HUES6 (cell line): ENCODE results near the gene MSI2.

Source experiments
- H3K27ac ChIP-seq: 2 replicates; pipeline ENCODE4 v1.7.0; 2013; ENCODE audit warnings: low read depth, mild to moderate bottlenecking, low read length, inconsistent platforms
- H3K27me3 ChIP-seq: 2 replicates; pipeline ENCODE4 v1.6.1; 2013; ENCODE audit warnings: low read length; ENCODE audit not compliant: control insufficient read depth, insufficient read depth
- H3K36me3 ChIP-seq: 2 replicates; pipeline ENCODE4 v1.6.1; 2013; ENCODE audit warnings: low read length; ENCODE audit not compliant: control insufficient read depth, insufficient read depth
- H3K4me1 ChIP-seq: 2 replicates; pipeline ENCODE4 v1.6.1; 2013; ENCODE audit warnings: low read length; ENCODE audit not compliant: control insufficient read depth, insufficient read depth
- H3K4me3 ChIP-seq: 2 replicates; pipeline ENCODE4 v1.5.1; 2013; ENCODE audit warnings: low read depth, low read length
- H3K9ac ChIP-seq: one replicate; pipeline ENCODE4 v1.6.1; 2013; ENCODE audit warnings: mild to moderate bottlenecking, low read length
- H3K9me3 ChIP-seq: 2 replicates; pipeline ENCODE4 v1.6.1; 2013; ENCODE audit warnings: low read depth, low read length; ENCODE audit not compliant: control insufficient read depth, insufficient read depth

MSI2 gene

DNA sequence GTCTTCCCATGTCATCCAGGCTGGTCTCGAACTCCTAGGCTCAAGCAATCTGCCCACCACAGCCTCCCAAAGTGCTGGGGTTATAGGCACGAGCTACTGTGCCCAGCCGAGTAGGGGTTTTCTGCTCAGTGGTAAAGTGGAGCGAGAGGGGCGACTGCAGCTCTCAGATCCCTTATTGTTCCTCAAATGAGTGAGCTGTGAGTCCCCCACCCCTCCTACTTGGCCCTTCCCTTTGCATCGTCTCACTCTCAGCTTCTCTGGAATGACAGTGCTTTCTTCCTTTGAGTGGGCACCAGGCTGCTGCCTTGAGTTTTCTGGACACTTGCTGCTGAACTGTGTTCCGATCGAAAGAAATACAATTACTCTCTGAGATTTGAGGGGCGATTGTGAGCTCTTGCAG, 63.5 kb downstream of the MSI2 start:
- Histone ChIP-seq H3K27me3 (no peaks in the 10 kb centered on the region), H3K4me1 (peaks cover 25% of the 10 kb centered on the region), H3K36me3 (peaks cover 7% of the 10 kb centered on the region), H3K4me3 (no peak overlapping the region), H3K9me3 (no peaks in the 10 kb centered on the region), H3K9ac (no peak overlapping the region), H3K27ac (no peak overlapping the region)

DNA sequence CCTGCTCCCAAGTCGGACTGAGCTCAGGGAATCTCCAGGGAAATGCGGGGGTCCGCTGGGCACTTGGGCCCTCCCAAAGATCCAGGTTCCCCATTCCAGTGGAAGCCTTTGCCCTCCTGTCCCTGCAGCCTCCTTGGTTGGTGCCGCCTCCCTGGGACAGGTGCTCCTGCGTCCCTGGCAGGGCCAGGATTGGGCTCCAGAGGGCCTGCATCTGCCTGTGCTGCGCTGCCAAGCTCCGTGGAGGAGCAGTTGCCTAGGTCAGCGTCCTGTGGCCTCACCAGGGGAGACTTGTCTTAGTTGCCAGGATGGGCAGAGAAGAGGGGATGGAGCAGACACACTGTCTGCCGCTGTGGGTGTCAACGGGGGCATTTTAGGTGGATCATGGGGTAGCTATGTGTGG, 67.1 kb downstream of the MSI2 start:
- Histone ChIP-seq H3K9ac (no peak overlapping the region), H3K27me3 (no peaks in the 10 kb centered on the region), H3K9me3 (no peaks in the 10 kb centered on the region), H3K27ac (no peak overlapping the region), H3K4me3 (no peak overlapping the region), H3K4me1 (peaks cover 16% of the 10 kb centered on the region), H3K36me3 (peaks cover 11% of the 10 kb centered on the region)

DNA sequence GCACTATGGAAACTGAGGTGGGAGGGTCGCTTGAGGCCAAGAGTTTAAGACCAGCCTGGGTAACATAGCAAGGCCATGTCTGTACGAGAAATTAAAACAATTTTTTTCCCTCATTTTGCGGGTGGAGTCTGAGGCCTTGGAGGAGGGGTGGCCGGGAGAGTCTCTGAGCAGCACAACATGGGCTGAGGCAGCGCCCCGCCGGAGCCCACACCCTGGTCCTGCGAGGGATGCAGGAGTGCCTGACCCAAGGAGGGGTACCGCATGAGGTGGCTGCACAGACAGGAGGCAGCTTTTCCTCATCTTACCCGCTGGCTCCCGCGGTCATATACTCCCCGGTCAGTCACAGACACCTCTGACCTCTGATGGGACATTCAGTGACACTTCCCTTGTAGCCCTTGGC, 67.7 kb downstream of the MSI2 start:
- H3K36me3 ChIP-seq: peaks cover 11% of the 10 kb centered on the region

DNA sequence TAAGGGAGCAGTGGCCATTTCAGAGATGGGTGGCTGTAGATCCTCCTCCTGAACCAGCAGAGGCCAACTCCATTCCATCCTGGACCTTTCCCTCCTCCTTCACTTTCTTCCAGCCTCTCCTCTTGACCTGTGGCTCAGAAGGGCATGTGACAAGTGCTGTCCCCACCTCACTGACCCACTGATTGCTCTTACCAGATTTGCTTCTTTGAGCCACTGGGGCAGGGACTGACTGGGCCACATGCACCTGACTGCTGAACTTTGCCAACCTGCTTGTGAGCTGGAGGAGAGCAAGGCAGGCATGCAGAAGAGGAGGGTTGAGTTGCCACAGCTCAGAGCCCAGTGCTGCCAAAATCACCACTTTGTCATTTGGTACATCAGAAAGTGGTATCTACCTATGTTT, 68.3 kb downstream of the MSI2 start:
- H3K27me3 ChIP-seq: no peaks in the 10 kb centered on the region
- H3K4me3 ChIP-seq: no peak overlapping the region
- no peaks in the 10 kb centered on the region for H3K9me3 ChIP-seq
- H3K36me3 ChIP-seq: peaks cover 11% of the 10 kb centered on the region
- peaks cover 16% of the 10 kb centered on the region for H3K4me1 ChIP-seq
- H3K27ac ChIP-seq: no peak overlapping the region
- no peak overlapping the region for H3K9ac ChIP-seq

More for the DNA sequence above, 67.7 kb downstream of the MSI2 start:
- H3K4me1 ChIP-seq: peaks cover 16% of the 10 kb centered on the region
- H3K9ac ChIP-seq: no peak overlapping the region
- no peak overlapping the region for H3K4me3 ChIP-seq
- no peak overlapping the region for H3K27ac ChIP-seq
- H3K27me3 ChIP-seq: no peaks in the 10 kb centered on the region
- no peaks in the 10 kb centered on the region for H3K9me3 ChIP-seq

DNA sequence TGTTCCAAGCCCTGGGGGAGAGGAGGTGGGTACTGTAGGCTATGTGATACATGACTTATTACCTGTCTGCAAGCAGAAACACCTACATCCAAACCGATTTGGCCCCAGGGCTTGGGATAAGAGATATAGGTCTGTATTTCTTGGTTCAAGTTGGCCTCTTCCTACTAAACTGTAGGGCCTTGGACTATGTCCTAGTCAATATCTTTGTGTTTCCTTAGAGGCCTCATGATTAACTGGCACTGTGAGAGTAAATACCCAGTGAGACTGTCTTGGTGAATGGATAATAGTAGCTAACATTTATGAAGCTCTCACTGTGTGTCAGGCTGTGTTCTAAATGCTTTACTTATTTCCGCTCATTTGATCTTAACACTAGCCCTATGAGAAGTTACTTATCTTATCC, 70.0 kb downstream of the MSI2 start:
- Histone ChIP-seq H3K36me3 (peaks cover 11% of the 10 kb centered on the region), H3K27me3 (no peaks in the 10 kb centered on the region), H3K4me1 (peaks cover 1% of the 10 kb centered on the region), H3K9me3 (no peaks in the 10 kb centered on the region), H3K4me3 (no peak overlapping the region), H3K9ac (no peak overlapping the region), H3K27ac (no peak overlapping the region)

DNA sequence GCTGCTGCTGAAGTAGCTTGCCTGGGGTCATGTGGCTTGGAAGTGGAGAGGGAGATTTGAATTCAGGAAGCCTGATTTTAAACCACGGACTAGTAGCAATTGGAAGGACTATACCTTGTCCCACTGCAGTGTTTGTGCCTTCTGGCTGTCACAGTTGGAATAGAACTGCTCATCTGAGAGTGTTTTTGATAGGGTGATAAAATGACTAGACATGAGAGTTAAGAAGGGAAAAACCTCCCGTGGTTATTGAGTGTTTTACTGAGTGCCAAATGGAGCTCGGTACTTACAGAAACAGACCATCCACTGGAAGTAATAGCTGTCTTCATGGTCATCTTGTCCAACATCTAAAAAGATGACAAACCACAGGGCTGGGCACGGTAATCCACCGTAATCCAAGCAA, 70.4 kb downstream of the MSI2 start:
- no peak overlapping the region for H3K4me3 ChIP-seq
- no peak overlapping the region for H3K9ac ChIP-seq
- H3K9me3 ChIP-seq: no peaks in the 10 kb centered on the region
- H3K27ac ChIP-seq: no peak overlapping the region
- no peaks in the 10 kb centered on the region; the same call in 1 of the 2 replicates for H3K4me1 ChIP-seq
- no peaks in the 10 kb centered on the region for H3K27me3 ChIP-seq
- H3K36me3 ChIP-seq: peaks cover 11% of the 10 kb centered on the region

DNA sequence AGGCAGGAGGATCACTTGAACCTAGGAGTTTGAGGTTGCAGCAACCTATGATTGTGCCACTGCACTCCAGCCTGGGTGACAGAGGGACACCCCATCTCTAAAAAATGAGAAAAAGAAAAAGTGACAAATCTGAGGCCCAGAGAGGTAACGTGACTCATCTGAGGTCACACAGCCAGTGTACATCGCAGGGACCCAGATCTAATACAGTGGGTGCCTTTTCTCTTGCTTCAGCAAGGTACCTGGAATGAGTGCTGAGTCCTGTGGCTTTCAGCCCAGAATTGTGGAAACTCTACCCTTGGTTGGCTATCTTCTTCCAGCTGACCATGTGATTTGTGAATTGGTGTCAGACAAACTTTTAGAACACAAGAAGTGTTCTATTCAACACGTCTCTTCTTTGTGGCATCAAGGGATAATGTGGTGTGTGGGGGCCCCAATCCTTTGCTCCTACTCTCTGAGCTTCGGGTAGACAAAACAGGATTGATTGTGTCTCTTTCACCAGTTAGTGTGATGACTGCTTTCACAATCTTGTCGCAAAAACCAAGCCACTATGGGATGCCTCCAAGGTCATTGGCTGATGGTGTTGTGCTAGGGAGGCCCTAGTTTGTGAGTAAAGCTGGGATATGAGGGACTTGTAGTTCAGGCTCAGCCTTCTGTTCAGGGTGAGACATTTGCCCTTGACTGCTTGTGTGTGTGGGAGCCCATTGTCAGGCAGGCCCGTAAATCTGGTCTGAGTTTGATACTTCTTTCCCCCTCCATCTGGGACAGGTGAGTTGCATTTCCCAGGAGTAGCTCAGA, 71.0 kb downstream of the MSI2 start:
- Histone ChIP-seq H3K9ac (no peak overlapping the region), H3K27me3 (no peaks in the 10 kb centered on the region), H3K36me3 (peaks cover 11% of the 10 kb centered on the region), H3K4me3 (no peak overlapping the region), H3K27ac (no peak overlapping the region), H3K9me3 (no peaks in the 10 kb centered on the region), H3K4me1 (no peaks in the 10 kb centered on the region; the same call in 1 of the 2 replicates)

DNA sequence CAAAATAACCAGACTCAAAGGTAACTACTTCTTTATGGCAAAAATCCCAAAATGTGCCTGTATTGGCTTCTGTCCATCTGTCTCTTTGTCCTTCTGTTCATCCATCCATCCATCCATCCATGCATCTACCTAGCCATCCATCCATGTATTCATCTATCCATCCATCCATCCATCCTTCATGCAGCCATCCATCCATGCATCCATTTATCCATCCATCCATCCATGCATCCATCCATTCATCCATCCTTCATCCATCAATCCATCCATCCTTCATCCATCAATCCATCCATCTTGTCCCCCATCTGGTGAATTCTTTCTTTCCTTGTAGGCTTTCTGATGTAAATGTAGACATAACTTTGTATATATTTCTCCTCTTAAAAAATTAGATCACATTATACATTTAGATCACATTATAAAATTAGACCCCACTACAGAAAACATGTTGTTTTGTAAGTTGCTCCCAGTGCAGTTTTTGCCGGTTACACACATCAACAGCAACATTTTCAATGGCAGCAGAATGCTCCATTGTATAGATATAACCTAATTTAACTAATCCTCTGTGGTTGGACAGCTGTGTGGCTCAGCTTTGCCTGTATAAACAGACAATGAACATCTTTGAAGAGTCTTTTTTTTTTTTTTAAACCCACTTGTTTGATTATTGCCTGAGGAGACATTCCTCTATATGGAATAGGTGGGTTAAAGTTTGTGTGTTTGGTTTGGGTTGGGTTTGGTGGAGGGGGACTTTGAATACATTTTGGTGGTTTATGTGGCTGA, 72.0 kb downstream of the MSI2 start:
- Histone ChIP-seq H3K9me3 (no peaks in the 10 kb centered on the region), H3K4me1 (no peaks in the 10 kb centered on the region; the same call in 1 of the 2 replicates), H3K4me3 (no peak overlapping the region), H3K9ac (no peak overlapping the region), H3K36me3 (peaks cover 11% of the 10 kb centered on the region), H3K27me3 (no peaks in the 10 kb centered on the region), H3K27ac (no peak overlapping the region)

DNA sequence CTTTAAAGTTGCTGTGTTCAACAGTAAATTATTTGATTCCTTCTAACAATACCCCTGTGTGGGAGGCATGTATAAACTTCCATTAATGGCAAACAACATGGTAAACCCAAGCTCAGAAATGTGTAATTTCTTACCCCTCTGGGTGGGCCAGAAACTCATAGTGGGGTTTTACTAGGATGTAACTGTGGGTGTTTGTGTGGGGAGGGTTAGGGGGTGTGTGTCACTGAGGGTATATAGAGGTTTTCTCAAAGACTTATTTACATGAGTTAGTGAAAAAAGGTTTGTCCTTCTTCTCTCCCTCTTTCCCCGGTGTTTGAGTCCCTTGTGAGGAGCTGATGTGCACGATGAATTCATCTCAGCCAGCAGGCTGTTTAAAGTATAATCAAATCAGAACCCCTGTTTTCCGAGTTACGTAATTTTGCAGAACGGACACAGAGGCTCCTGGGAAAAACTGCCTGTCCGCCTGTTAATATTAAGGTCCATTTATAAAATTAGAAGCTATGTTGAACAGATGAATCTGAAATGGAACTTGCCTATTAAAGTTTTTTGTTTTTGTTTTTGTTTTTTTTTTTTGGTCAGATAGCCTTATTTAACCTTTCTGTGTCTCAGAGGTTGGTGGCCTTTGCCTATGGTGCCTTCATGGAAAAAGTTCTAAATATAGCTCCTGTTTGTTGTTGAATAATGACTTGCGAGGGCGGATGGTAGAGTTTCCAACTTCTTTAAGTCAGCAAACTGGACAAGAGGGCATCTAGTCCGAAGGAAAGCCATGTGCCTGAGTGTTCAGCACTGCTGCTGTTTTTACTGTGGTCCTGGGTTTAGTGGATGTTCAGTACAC, 73.3 kb downstream of the MSI2 start:
- peaks cover 4% of the 10 kb centered on the region; the same call in 1 of the 2 replicates for H3K4me1 ChIP-seq
- H3K27ac ChIP-seq: no peak overlapping the region
- no peak overlapping the region for H3K9ac ChIP-seq
- H3K9me3 ChIP-seq: no peaks in the 10 kb centered on the region
- peaks cover 6% of the 10 kb centered on the region for H3K36me3 ChIP-seq
- no peak overlapping the region for H3K4me3 ChIP-seq
- H3K27me3 ChIP-seq: no peaks in the 10 kb centered on the region

DNA sequence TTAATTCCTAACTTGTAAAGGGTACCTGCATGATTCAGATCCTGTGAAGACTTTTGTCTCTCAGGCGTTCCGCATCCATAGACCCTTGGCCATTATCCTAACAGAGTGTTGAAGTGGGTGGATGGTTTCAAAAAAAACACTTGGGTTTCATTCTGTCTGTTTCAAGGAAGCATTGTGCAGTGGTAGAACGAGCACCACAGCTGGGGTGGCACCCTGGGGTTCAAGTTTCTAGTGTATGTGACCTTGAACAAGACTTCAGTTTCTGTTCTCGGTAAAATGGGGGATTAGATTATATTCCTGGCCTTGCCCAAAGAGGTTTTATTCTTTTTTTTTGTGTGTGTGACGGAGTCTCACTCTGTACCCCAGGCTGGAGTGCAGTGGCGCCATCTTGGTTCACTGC, 74.3 kb downstream of the MSI2 start:
- Histone ChIP-seq H3K9ac (no peak overlapping the region), H3K4me1 (peaks cover 4% of the 10 kb centered on the region; the same call in 1 of the 2 replicates), H3K27ac (no peak overlapping the region), H3K4me3 (no peak overlapping the region), H3K27me3 (no peaks in the 10 kb centered on the region), H3K36me3 (no peaks in the 10 kb centered on the region), H3K9me3 (0 out of 2 replicates have a peak, but pooled peaks cover under 1% of the 10 kb centered on the region)
